ENCODE results near the gene CNDP1. TPM values are rescaled to one million over a fixed set of nuclear protein-coding genes. Genes with fewer than 3 reads are reported as not detected.

The CNDP1 gene
- total and polyA plus RNA-seq, 4 donors: 0.09 to 21.1 (median 5.8) TPM

- Histone ChIP-seq H3K27me3 (ENCODE audit: control insufficient read depth in 4 of 4, insufficient read depth in 4 of 4, low read length in 3 of 4) (no peaks in the 10 kb centered on the region), H3K9ac (ENCODE audit: low read depth in 1 of 2, low read length in 2 of 2) (no peak overlapping the region), H3K4me1 (ENCODE audit: control insufficient read depth in 4 of 4, insufficient read depth in 4 of 4, low read length in 3 of 4) (peaks cover 5 to 21% (median 18%) of the 10 kb centered on the region in 4 donors), H3K9me3 (ENCODE audit: control insufficient read depth in 4 of 4, low read length in 3 of 4) (no peaks in the 10 kb centered on the region), H3K4me3 (ENCODE audit: low read depth in 1 of 3, low read length in 3 of 3) (no peak overlapping the region), H3K27ac (ENCODE audit: low read depth in 1 of 2, low read length in 2 of 2) (no peak overlapping the region), H3K36me3 (ENCODE audit: control insufficient read depth in 4 of 4, insufficient read depth in 3 of 4, low read depth in 1 of 4, low read length in 3 of 4) (no peaks in the 10 kb centered on the region)
- DNase-seq (ENCODE audit: low spot score): no peak
- TF ChIP-seq MAX (IDR thresholded peaks at IDR 0.05): no peak
- TF ChIP-seq FOXA2 (IDR thresholded peaks at IDR 0.05): no peak
- no peak for TF ChIP-seq NR2F2 (IDR thresholded peaks at IDR 0.05)
- peak; percentile 100 for TF ChIP-seq RAD21 (IDR thresholded peaks at IDR 0.05)
- TF ChIP-seq HNF4G (IDR thresholded peaks at IDR 0.05): no peak
- no peak for TF ChIP-seq RXRA (IDR thresholded peaks at IDR 0.05)
- no peak for TF ChIP-seq JUND (IDR thresholded peaks at IDR 0.05)
- no peak for TF ChIP-seq EGR1 (IDR thresholded peaks at IDR 0.05; ENCODE audit: low read depth in 2 of 2)
- peak; percentile 87 for TF ChIP-seq CTCF (IDR thresholded peaks at IDR 0.05; ENCODE audit: low read depth, low read length, missing input control)
- TF ChIP-seq ATF3 (IDR thresholded peaks at IDR 0.05): no peak
- peak in 1 of 2 donors; percentile 13 for TF ChIP-seq HNF4A (conservative IDR thresholded peaks at IDR 0.05)
- no peak for TF ChIP-seq FOXA1 (IDR thresholded peaks at IDR 0.05)
- TF ChIP-seq ZBTB33 (IDR thresholded peaks at IDR 0.05): no peak
- no peak for TF ChIP-seq SP1 (IDR thresholded peaks at IDR 0.05)
- TF ChIP-seq YY1 (IDR thresholded peaks at IDR 0.05): no peak
- TF ChIP-seq REST (IDR thresholded peaks at IDR 0.05): no peak
- TF ChIP-seq TAF1 (conservative IDR thresholded peaks at IDR 0.05): no peak
- no peak for TF ChIP-seq GABPA (IDR thresholded peaks at IDR 0.05 in 1 of 2, conservative IDR thresholded peaks at IDR 0.05 in 1 of 2)
- WGBS: 38% methylated on average over 1 of the region's 1 CpG
Observed at GRCh38 chr18:74493689-74494088, 40.6 kb upstream of the CNDP1 start.
